B cell (primary cell): ENCODE data around the gene CHAF1A. TPM values are rescaled to one million over a fixed set of nuclear protein-coding genes. Genes with fewer than 3 reads are reported as not detected.

Experiments
- ATAC-seq: fragments of 200-7000 bp; cut with Tn5 transposase; one replicate; pipeline ENCODE4 v1.10.0; 2021; ENCODE audit warnings: low read depth, mild to moderate bottlenecking, moderate number of reproducible peaks, moderate library complexity
- CTCF ChIA-PET: fragments of 350-600 bp; sonication (Branson Sonifier 250); formaldehyde crosslinking; loops from one replicate; lab custom pipeline; 2021; ENCODE audit warnings: antibody characterized with exemption, inconsistent platforms; lab: Charles Lee
- POLR2A ChIA-PET: fragments of 350-600 bp; sonication (Branson Sonifier 250); formaldehyde crosslinking; loops from one replicate; lab custom pipeline; 2021; ENCODE audit warnings: antibody characterized with exemption; lab: Charles Lee
- DNase-seq: peaks from one replicate; pipeline ENCODE4 v3.0.0; 2013
- H2AFZ ChIP-seq: 2 replicates; pipeline ENCODE4 v1.6.1; 2012; ENCODE audit warnings: mild to moderate bottlenecking, low read depth, low read length; ENCODE audit not compliant: insufficient read depth, poor library complexity, severe bottlenecking
- H3K27ac ChIP-seq, 2 donors: 1 replicate in 1 of 2; 2 replicates in 1 of 2; pipeline ENCODE4 v1.5.1; 2012 to 2013; ENCODE audit warnings: low read length in 2 of 2, mild to moderate bottlenecking in 2 of 2, moderate library complexity in 1 of 2
- H3K27me3 ChIP-seq, 4 experiments: fragments of 200-600 bp in 1 of 4; sonication (generic) in 1 of 4; replicated peaks in 1 of 4; 1 replicate in 2 of 4; 2 replicates in 2 of 4; pipeline versions ENCODE4 v1.6.1 to v1.7.0; 2013 to 2016; ENCODE audit warnings: low read length in 3 of 4, mild to moderate bottlenecking in 2 of 4, mixed read lengths in 1 of 4, moderate library complexity in 1 of 4; ENCODE audit not compliant: insufficient read depth in 4 of 4, control insufficient read depth in 3 of 4; ENCODE audit errors: control extremely low read depth in 1 of 4
- H3K36me3 ChIP-seq, 2 experiments: replicated peaks in 1 of 2; 1 replicate in 1 of 2; 2 replicates in 1 of 2; pipeline versions ENCODE4 v1.6.1 to v1.7.1; 2013; ENCODE audit warnings: low read length in 1 of 2; ENCODE audit not compliant: insufficient read depth in 2 of 2, control insufficient read depth in 1 of 2; ENCODE audit errors: control extremely low read depth in 1 of 2, extremely low read depth in 1 of 2
- H3K4me1 ChIP-seq, 2 donors: fragments of 200-600 bp in 1 of 2; sonication (generic) in 1 of 2; 1 replicate in 1 of 2; 2 replicates in 1 of 2; pipeline versions ENCODE4 v1.5.1 to v1.6.1; 2013 to 2017; ENCODE audit warnings: low read length in 2 of 2; ENCODE audit not compliant: control insufficient read depth in 2 of 2, insufficient read depth in 2 of 2
- H3K4me2 ChIP-seq: replicated peaks from 2 replicates; pipeline ENCODE3; 2012; ENCODE audit warnings: mild to moderate bottlenecking, low read depth, low read length; ENCODE audit not compliant: poor library complexity, severe bottlenecking
- H3K4me3 ChIP-seq, 5 experiments: fragments of 200-600 bp in 1 of 5; sonication (generic) in 1 of 5; 1 replicate in 3 of 5; 2 replicates in 2 of 5; pipeline versions ENCODE4 v1.5.1 to v1.7.0; 2011 to 2016; ENCODE audit warnings: low read length in 4 of 5, mild to moderate bottlenecking in 4 of 5, low read depth in 2 of 5, control low read depth in 1 of 5, moderate library complexity in 1 of 5; ENCODE audit not compliant: insufficient read depth in 1 of 5; ENCODE audit errors: control extremely low read depth in 1 of 5, extremely low read depth in 1 of 5
- H3K79me2 ChIP-seq: fragments of 200-600 bp; sonication (generic); one replicate; pipeline ENCODE4 v1.6.0; 2016; ENCODE audit warnings: low read length; ENCODE audit not compliant: control insufficient read depth, insufficient read depth
- H3K9ac ChIP-seq: fragments of 200-600 bp; sonication (generic); 2 replicates; pipeline ENCODE4 v1.6.1; 2017; ENCODE audit warnings: mild to moderate bottlenecking, low read length, moderate library complexity
- H3K9me3 ChIP-seq, 3 donors: one replicate each; pipeline versions ENCODE4 v1.6.1 to v1.7.1; 2013; ENCODE audit warnings: low read length in 2 of 3; ENCODE audit not compliant: control insufficient read depth in 2 of 3, insufficient read depth in 1 of 3; ENCODE audit errors: control extremely low read depth in 1 of 3
- H4K20me1 ChIP-seq: 2 replicates; pipeline ENCODE4 v1.6.0; 2012; ENCODE audit warnings: mild to moderate bottlenecking, low read length; ENCODE audit not compliant: insufficient read depth, control insufficient read depth, poor library complexity, severe bottlenecking
- H3K27ac Mint-ChIP-seq: one replicate; pipeline ENCODE4 v1.8.0; 2021; ENCODE audit warnings: mixed read lengths
- H3K27me3 Mint-ChIP-seq: one replicate; pipeline ENCODE4 v1.8.0; 2021; ENCODE audit warnings: mixed read lengths
- H3K4me1 Mint-ChIP-seq: one replicate; pipeline ENCODE4 v1.8.0; 2021; ENCODE audit warnings: mixed read lengths
- H3K4me3 Mint-ChIP-seq: one replicate; pipeline ENCODE4 v1.8.0; 2021; ENCODE audit warnings: mixed read lengths
- H3K9me3 Mint-ChIP-seq: one replicate; pipeline ENCODE4 v1.8.0; 2022; ENCODE audit warnings: mixed read lengths; ENCODE audit not compliant: insufficient read depth
- EZH2 ChIP-seq: IDR thresholded peaks from 2 replicates; pipeline ENCODE4 v1.6.1; 2012; ENCODE audit warnings: borderline replicate concordance, low read depth, mild to moderate bottlenecking, moderate library complexity, low read length; ENCODE audit not compliant: insufficient read depth, poor library complexity, severe bottlenecking
- WGBS: methylation state at CpG from one replicate; pipeline ENCODE4 v1.1.5; 2013; ENCODE audit warnings: missing lambda C conversion rate; ENCODE audit not compliant: insufficient coverage; 5-methylcytosine and 5-hydroxymethylcytosine counted together
- intact Hi-C: fragments of 100-400 bp; cut with micrococcal nuclease; formaldehyde crosslinking; loops from one replicate; pipeline ENCODE4 v1.10.0; 2022
- polyA plus RNA-seq: library from polyadenylated mRNA; depleted of rRNA; stranded (reverse); fragments of >200 nt; gene quantifications from 2 replicates; pipeline ENCODE4 v1.2.3, GENCODE V29; 2012
- total RNA-seq, 2 donors: library from RNA; stranded (reverse); fragments of 120-200 nt in 1 of 2; gene quantifications; 1 replicate in 1 of 2; 2 replicates in 1 of 2; pipeline versions ENCODE4 v1.2.3 to v1.2.4, GENCODE V29; 2013 to 2022
- TF ChIP-seq, protein P1 (sequence below): fragments of 200-600 bp; IDR thresholded peaks from one replicate; pipeline ENCODE4 v1.8.0; 2022; ENCODE audit warnings: antibody characterized with exemption, mild to moderate bottlenecking

Gene CHAF1A
- total and polyA plus RNA-seq, 2 donors (not counting 1 experiment from before 2014, with no cell fraction given) = 15.1 to 19.7 TPM

GRCh38 chr19:4363571-4364304, 38.7 kb upstream of the CHAF1A start:
- Histone ChIP-seq H3K4me3 (no peak overlapping the region), H2AFZ (no peak overlapping the region), H3K36me3 (peaks cover 0 to 59% of the 10 kb centered on the region in 2 experiments), H3K27ac (no peak overlapping the region), H3K4me2 (no peak overlapping the region), H3K79me2 (no peaks in the 10 kb centered on the region), H3K9me3 (no peaks in the 10 kb centered on the region), H3K4me1 (peaks cover 8 to 15% of the 10 kb centered on the region in 2 donors), H3K27me3 (no peaks in the 10 kb centered on the region), H3K9ac (no peak overlapping the region), H4K20me1 (no peaks in the 10 kb centered on the region)
- Mint-ChIP-seq H3K27ac (no peak overlapping the region), H3K4me3 (no peak overlapping the region), H3K27me3 (no peaks in the 10 kb centered on the region), H3K9me3 (no peaks in the 10 kb centered on the region), H3K4me1 (peaks cover 13% of the 10 kb centered on the region)
- no peak for DNase-seq
- WGBS = 96% methylated on average over 26 of the region's 26 CpGs
- no peak for ATAC-seq
- TF ChIP-seq, protein P1, sequence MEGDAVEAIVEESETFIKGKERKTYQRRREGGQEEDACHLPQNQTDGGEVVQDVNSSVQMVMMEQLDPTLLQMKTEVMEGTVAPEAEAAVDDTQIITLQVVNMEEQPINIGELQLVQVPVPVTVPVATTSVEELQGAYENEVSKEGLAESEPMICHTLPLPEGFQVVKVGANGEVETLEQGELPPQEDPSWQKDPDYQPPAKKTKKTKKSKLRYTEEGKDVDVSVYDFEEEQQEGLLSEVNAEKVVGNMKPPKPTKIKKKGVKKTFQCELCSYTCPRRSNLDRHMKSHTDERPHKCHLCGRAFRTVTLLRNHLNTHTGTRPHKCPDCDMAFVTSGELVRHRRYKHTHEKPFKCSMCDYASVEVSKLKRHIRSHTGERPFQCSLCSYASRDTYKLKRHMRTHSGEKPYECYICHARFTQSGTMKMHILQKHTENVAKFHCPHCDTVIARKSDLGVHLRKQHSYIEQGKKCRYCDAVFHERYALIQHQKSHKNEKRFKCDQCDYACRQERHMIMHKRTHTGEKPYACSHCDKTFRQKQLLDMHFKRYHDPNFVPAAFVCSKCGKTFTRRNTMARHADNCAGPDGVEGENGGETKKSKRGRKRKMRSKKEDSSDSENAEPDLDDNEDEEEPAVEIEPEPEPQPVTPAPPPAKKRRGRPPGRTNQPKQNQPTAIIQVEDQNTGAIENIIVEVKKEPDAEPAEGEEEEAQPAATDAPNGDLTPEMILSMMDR = no peak
- TF ChIP-seq EZH2 = no peak
- CTCF ChIA-PET = interaction anchor here (0.8 to 1.9 kb wide), 7 partner anchors 11 to 108 kb away, joined by 3 to 5 read pairs (median 4); partner anchors contain the start of gene SH3GL1
- intact Hi-C loops = loop anchor here (2.0 kb wide), 1 partner anchor 15 kb away; no protein-coding TSS in a partner anchor
- POLR2A ChIA-PET = interaction anchor here (0.5 to 1.4 kb wide), 4 partner anchors 11 to 124 kb away, joined by 3 read pairs; partner anchors contain the start of gene SH3GL1

- H2AFZ ChIP-seq = no peak overlapping the region
- no peak overlapping the region for H3K27ac ChIP-seq
- H3K27me3 ChIP-seq = no peaks in the 10 kb centered on the region
- DNase-seq = no peak
- CTCF ChIA-PET = interaction anchor here (1.5 kb wide), 1 partner anchor 13 kb away, joined by 6 read pairs; no protein-coding TSS in a partner anchor
- H3K4me1 ChIP-seq = peaks cover 24 to 31% of the 10 kb centered on the region in 2 donors
- Mint-ChIP-seq H3K4me1 (peaks cover 27% of the 10 kb centered on the region), H3K4me3 (no peak overlapping the region), H3K27ac (peak overlapping the region; percentile 20), H3K27me3 (no peaks in the 10 kb centered on the region), H3K9me3 (no peaks in the 10 kb centered on the region)
- peaks cover 0 to 44% of the 10 kb centered on the region in 2 experiments for H3K36me3 ChIP-seq
- no peak overlapping the region for H3K9ac ChIP-seq
- peaks cover 3% of the 10 kb centered on the region for H4K20me1 ChIP-seq
- TF ChIP-seq, protein P1 = no peak
- TF ChIP-seq EZH2 = no peak
- intact Hi-C loops = no loop called here
- H3K4me2 ChIP-seq = no peak overlapping the region
- 96% methylated on average over 12 of the region's 16 CpGs for WGBS
- no peaks in the 10 kb centered on the region for H3K9me3 ChIP-seq
- POLR2A ChIA-PET = interaction anchor here (0.6 kb wide), 1 partner anchor 60 kb away, joined by 3 read pairs; no protein-coding TSS in a partner anchor
- no peaks in the 10 kb centered on the region for H3K79me2 ChIP-seq
- no peak for ATAC-seq
- H3K4me3 ChIP-seq = no peak overlapping the region
Measured at GRCh38 chr19:4365341-4365740, 37.1 kb upstream of the CHAF1A start.
